GM23338 (cell line): ENCODE results near the gene DUSP6. TPM values are rescaled to one million over a fixed set of nuclear protein-coding genes. Genes with fewer than 3 reads are reported as not detected.

ENCODE experiments used
- ATAC-seq: fragments of 200-7000 bp; cut with Tn5 transposase; 3 replicates; pipeline ENCODE4 v1.9.1; 2020
- DNase-seq: peaks from one replicate; pipeline ENCODE4 v3.0.0-alpha.2; 2015; ENCODE audit warnings: low spot score
- H2AFZ ChIP-seq: fragments of 200-600 bp; sonication (generic); 2 replicates; pipeline ENCODE4 v1.8.0; 2016; ENCODE audit warnings: antibody characterized with exemption, mild to moderate bottlenecking, moderate library complexity
- H3F3A ChIP-seq: fragments of 200-600 bp; sonication (generic); replicated peaks from 2 replicates; pipeline ENCODE4 v1.8.0; 2017; ENCODE audit warnings: antibody characterized with exemption, mixed run types, low read depth
- H3K27ac ChIP-seq: fragments of 200-600 bp; sonication (generic); 2 replicates; pipeline ENCODE4 v1.6.1; 2016; ENCODE audit warnings: low read depth
- H3K27me3 ChIP-seq: fragments of 200-600 bp; sonication (generic); 2 replicates; pipeline ENCODE4 v1.8.0; 2016; ENCODE audit warnings: mild to moderate bottlenecking, mixed run types, moderate library complexity; ENCODE audit not compliant: insufficient read depth
- H3K36me3 ChIP-seq: fragments of 200-600 bp; sonication (generic); 2 replicates; pipeline ENCODE4 v1.8.0; 2016; ENCODE audit warnings: mild to moderate bottlenecking; ENCODE audit not compliant: insufficient read depth
- H3K4me1 ChIP-seq: fragments of 200-600 bp; sonication (generic); 2 replicates; pipeline ENCODE4 v1.8.0; 2016; ENCODE audit warnings: mild to moderate bottlenecking, moderate library complexity; ENCODE audit not compliant: insufficient read depth
- H3K4me2 ChIP-seq: fragments of 200-600 bp; sonication (generic); 2 replicates; pipeline ENCODE4 v1.7.1; 2017; ENCODE audit warnings: mixed run types
- H3K4me3 ChIP-seq: fragments of 200-600 bp; sonication (generic); 2 replicates; pipeline ENCODE4 v1.6.1; 2016; ENCODE audit warnings: mixed run types
- H3K79me2 ChIP-seq: fragments of 200-600 bp; sonication (generic); replicated peaks from 2 replicates; pipeline ENCODE4 v1.8.0; 2017; ENCODE audit warnings: mild to moderate bottlenecking; ENCODE audit not compliant: insufficient read depth
- H3K9me2 ChIP-seq: fragments of 200-600 bp; sonication (generic); 2 replicates; pipeline ENCODE4 v1.8.0; 2017; ENCODE audit not compliant: insufficient read depth
- H4K20me1 ChIP-seq: fragments of 200-600 bp; sonication (generic); replicated peaks from 2 replicates; pipeline ENCODE4 v1.8.0; 2017; ENCODE audit warnings: mild to moderate bottlenecking; ENCODE audit not compliant: insufficient read depth
- H3K27ac Mint-ChIP-seq: 2 replicates; pipeline ENCODE4 v1.8.0; 2020; ENCODE audit warnings: inconsistent platforms, mild to moderate bottlenecking, moderate library complexity, mixed read lengths
- H3K27me3 Mint-ChIP-seq: 3 replicates; pipeline ENCODE4 v1.8.0; 2022; ENCODE audit warnings: low read depth, mild to moderate bottlenecking, moderate library complexity, mixed read lengths, inconsistent platforms; ENCODE audit not compliant: insufficient read depth, poor library complexity
- H3K36me3 Mint-ChIP-seq: 3 replicates; pipeline ENCODE4 v1.8.0; 2021; ENCODE audit warnings: low read depth, mild to moderate bottlenecking, inconsistent platforms, moderate library complexity, mixed read lengths
- H3K4me1 Mint-ChIP-seq: 3 replicates; pipeline ENCODE4 v1.8.0; 2020; ENCODE audit warnings: mild to moderate bottlenecking, inconsistent platforms, mixed read lengths
- H3K4me3 Mint-ChIP-seq: 3 replicates; pipeline ENCODE4 v1.8.0; 2021; ENCODE audit warnings: moderate library complexity, mild to moderate bottlenecking, inconsistent platforms, mixed read lengths
- H3K9me3 Mint-ChIP-seq: 3 replicates; pipeline ENCODE4 v1.8.0; 2020; ENCODE audit warnings: moderate library complexity, mild to moderate bottlenecking, inconsistent platforms, mixed read lengths
- CREB1 ChIP-seq: fragments of 250-450 bp; sonication (Bioruptor Pico); IDR thresholded peaks from 2 replicates; pipeline ENCODE4 v1.5.0; 2020; ENCODE audit warnings: low read depth, mild to moderate bottlenecking, moderate library complexity
- CTCF ChIP-seq, 2 experiments: fragments of 200-600 bp in 1 of 2; sonication (generic) in 1 of 2; conservative IDR thresholded peaks; 2 replicates each; pipeline versions ENCODE4 v1.5.1 to v1.6.1; 2016 to 2017; ENCODE audit warnings: antibody characterized with exemption in 2 of 2, low read depth in 2 of 2, mild to moderate bottlenecking in 2 of 2, moderate library complexity in 1 of 2
- EZH2 ChIP-seq: fragments of 200-600 bp; sonication (generic); IDR thresholded peaks from one replicate; pipeline ENCODE4 v1.8.0; 2017; ENCODE audit warnings: antibody characterized with exemption, mild to moderate bottlenecking, low read depth; ENCODE audit not compliant: unreplicated experiment
- EZH2phosphoT487 ChIP-seq: fragments of 200-600 bp; sonication (generic); IDR thresholded peaks from one replicate; pipeline ENCODE4 v1.8.1; 2018; ENCODE audit warnings: antibody characterized with exemption; ENCODE audit not compliant: unreplicated experiment
- JUNB ChIP-seq: IDR thresholded peaks from one replicate; pipeline ENCODE4 v1.6.1; 2016; ENCODE audit warnings: antibody characterized with exemption; ENCODE audit not compliant: unreplicated experiment
- NANOG ChIP-seq: IDR thresholded peaks from 2 replicates; pipeline ENCODE4 v1.6.1; 2016; ENCODE audit warnings: antibody characterized with exemption, borderline replicate concordance
- POLR2AphosphoS5 ChIP-seq: IDR thresholded peaks from 2 replicates; pipeline ENCODE4 v1.6.1; 2016; ENCODE audit warnings: antibody characterized with exemption, low read depth
- STAT1 ChIP-seq: IDR thresholded peaks from one replicate; pipeline ENCODE4 v1.6.1; 2016; ENCODE audit warnings: antibody characterized with exemption; ENCODE audit not compliant: unreplicated experiment
- ZNF114 ChIP-seq: fragments of 250-450 bp; sonication (Bioruptor Pico); IDR thresholded peaks from 2 replicates; pipeline ENCODE4 v1.5.0; 2020; ENCODE audit warnings: mild to moderate bottlenecking, moderate library complexity
- ZNF331 ChIP-seq: fragments of 250-450 bp; sonication (Bioruptor Pico); IDR thresholded peaks from 2 replicates; pipeline ENCODE4 v1.5.0; 2020; ENCODE audit warnings: low read depth, mild to moderate bottlenecking, moderate library complexity
- ZNF462 ChIP-seq: fragments of 250-450 bp; sonication (Bioruptor Pico); IDR thresholded peaks from 2 replicates; pipeline ENCODE4 v1.5.0; 2020; ENCODE audit warnings: mild to moderate bottlenecking, moderate library complexity
- polyA plus RNA-seq: library from polyadenylated mRNA; unstranded; fragments of >200 nt; fragmentation: Nextera tagmentation; extraction: Ambion mirVana; gene quantifications from 2 replicates; pipeline ENCODE4 v1.2.1, GENCODE V29; 2016
- total RNA-seq: library from RNA; depleted of rRNA; stranded (reverse); fragments of >200 nt; shearing (Covaris generic); gene quantifications from 2 replicates; pipeline ENCODE4 v1.2.3, GENCODE V29; 2014
- TF ChIP-seq, protein P1 (sequence below): IDR thresholded peaks from 2 replicates; pipeline ENCODE4 v1.6.1; 2016; ENCODE audit warnings: antibody characterized with exemption
- TF ChIP-seq, protein P2 (sequence below): IDR thresholded peaks from one replicate; pipeline ENCODE4 v1.6.1; 2018; ENCODE audit warnings: antibody characterized with exemption; ENCODE audit not compliant: unreplicated experiment

Gene DUSP6
- total and polyA plus RNA-seq, 2 experiments from 2014 or later, result 117 to 191 TPM

DNA sequence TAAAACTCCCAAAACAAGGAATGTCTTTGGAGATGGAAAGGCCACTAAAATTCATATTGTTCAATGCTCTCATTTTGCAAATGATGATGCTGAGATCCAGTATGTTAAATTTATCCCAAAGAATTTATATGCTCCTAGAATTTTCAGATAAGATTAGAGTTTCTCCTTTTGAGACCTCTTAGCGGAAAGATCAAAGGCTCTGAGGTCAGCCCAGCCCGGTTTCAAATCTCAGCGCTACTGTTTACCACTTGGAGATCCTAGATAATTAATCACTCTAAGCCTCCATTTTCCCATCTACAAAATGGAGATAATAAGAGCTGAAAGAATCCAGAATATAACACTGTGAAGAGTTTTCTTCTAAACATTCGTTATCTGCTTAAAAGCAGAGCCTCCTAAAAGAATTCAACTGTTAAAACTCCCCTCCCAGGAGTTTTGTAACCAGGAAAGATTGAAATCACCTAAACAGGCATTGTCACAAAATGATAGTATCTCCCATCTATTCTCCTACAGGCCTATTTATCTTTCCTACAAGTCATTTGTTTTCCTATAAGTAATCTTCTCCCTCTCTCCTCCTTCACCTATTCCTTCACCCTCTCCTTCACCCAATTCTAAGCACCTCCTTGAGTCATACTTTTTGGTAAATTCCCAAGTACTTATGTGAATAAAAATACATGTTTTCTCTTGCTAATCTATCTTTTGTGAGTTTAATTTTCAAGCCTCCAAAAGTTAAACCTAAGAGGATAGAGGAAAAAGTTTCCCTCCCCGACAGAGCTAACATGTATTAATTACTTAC lies 16.7 kb downstream of the DUSP6 start:
- H3K36me3 ChIP-seq, result no peaks in the 10 kb centered on the region
- no peak overlapping the region for H2AFZ ChIP-seq
- H3K4me2 ChIP-seq, result peak overlapping the region; percentile 41
- Mint-ChIP-seq H3K27me3 (peaks cover 4% of the 10 kb centered on the region), H3K36me3 (peaks cover 6% of the 10 kb centered on the region; the same call in 2 of the 3 replicates), H3K9me3 (peaks cover 4% of the 10 kb centered on the region; the same call in 2 of the 3 replicates), H3K27ac (no peak overlapping the region), H3K4me3 (no peak overlapping the region), H3K4me1 (peaks cover 32% of the 10 kb centered on the region)
- H3F3A ChIP-seq, result no peaks in the 10 kb centered on the region
- peaks cover 35% of the 10 kb centered on the region for H3K4me1 ChIP-seq
- H3K27me3 ChIP-seq, result no peaks in the 10 kb centered on the region
- no peaks in the 10 kb centered on the region for H4K20me1 ChIP-seq
- ATAC-seq, result no peak
- DNase-seq, result no peak
- H3K9me2 ChIP-seq, result no peaks in the 10 kb centered on the region
- no peak overlapping the region for H3K27ac ChIP-seq
- H3K4me3 ChIP-seq, result no peak overlapping the region
- no peak for TF ChIP-seq ZNF114
- no peak for TF ChIP-seq ZNF331 (CRISPR knock-in tag)
- TF ChIP-seq, protein P1, sequence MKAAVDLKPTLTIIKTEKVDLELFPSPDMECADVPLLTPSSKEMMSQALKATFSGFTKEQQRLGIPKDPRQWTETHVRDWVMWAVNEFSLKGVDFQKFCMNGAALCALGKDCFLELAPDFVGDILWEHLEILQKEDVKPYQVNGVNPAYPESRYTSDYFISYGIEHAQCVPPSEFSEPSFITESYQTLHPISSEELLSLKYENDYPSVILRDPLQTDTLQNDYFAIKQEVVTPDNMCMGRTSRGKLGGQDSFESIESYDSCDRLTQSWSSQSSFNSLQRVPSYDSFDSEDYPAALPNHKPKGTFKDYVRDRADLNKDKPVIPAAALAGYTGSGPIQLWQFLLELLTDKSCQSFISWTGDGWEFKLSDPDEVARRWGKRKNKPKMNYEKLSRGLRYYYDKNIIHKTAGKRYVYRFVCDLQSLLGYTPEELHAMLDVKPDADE, result no peak
- TF ChIP-seq, protein P2, sequence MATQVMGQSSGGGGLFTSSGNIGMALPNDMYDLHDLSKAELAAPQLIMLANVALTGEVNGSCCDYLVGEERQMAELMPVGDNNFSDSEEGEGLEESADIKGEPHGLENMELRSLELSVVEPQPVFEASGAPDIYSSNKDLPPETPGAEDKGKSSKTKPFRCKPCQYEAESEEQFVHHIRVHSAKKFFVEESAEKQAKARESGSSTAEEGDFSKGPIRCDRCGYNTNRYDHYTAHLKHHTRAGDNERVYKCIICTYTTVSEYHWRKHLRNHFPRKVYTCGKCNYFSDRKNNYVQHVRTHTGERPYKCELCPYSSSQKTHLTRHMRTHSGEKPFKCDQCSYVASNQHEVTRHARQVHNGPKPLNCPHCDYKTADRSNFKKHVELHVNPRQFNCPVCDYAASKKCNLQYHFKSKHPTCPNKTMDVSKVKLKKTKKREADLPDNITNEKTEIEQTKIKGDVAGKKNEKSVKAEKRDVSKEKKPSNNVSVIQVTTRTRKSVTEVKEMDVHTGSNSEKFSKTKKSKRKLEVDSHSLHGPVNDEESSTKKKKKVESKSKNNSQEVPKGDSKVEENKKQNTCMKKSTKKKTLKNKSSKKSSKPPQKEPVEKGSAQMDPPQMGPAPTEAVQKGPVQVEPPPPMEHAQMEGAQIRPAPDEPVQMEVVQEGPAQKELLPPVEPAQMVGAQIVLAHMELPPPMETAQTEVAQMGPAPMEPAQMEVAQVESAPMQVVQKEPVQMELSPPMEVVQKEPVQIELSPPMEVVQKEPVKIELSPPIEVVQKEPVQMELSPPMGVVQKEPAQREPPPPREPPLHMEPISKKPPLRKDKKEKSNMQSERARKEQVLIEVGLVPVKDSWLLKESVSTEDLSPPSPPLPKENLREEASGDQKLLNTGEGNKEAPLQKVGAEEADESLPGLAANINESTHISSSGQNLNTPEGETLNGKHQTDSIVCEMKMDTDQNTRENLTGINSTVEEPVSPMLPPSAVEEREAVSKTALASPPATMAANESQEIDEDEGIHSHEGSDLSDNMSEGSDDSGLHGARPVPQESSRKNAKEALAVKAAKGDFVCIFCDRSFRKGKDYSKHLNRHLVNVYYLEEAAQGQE, result no peak
- TF ChIP-seq CTCF (conservative IDR thresholded peaks at IDR 0.05; ENCODE audit: low read depth in 2 of 2), result no peak
- TF ChIP-seq ZNF462 (CRISPR knock-in tag), result no peak
- no peak for TF ChIP-seq EZH2
- no peak for TF ChIP-seq STAT1
- no peak for TF ChIP-seq JUNB
- TF ChIP-seq CREB1 (CRISPR knock-in tag), result no peak
- no peak for TF ChIP-seq POLR2AphosphoS5
- TF ChIP-seq NANOG, result no peak
- no peak for TF ChIP-seq EZH2phosphoT487
- no peaks in the 10 kb centered on the region for H3K79me2 ChIP-seq
